Gastroesophageal sphincter (tissue), 3 donors: ENCODE results near the gene LRRTM4.

Source experiments
- EP300 ChIP-seq: sonication (generic); formaldehyde crosslinking; IDR thresholded peaks from one replicate; pipeline ENCODE4 v1.6.1; 2017; ENCODE audit warnings: antibody characterized with exemption, mild to moderate bottlenecking
- TF ChIP-seq, protein P1 (sequence below), 4 experiments: fragments of 200-600 bp in 2 of 4; fragments of 450-650 bp in 2 of 4; sonication (generic) in 1 of 4; IDR thresholded peaks; one replicate each; pipeline ENCODE4 v1.5.1; 2017 to 2019; ENCODE audit warnings: antibody characterized with exemption in 4 of 4, mild to moderate bottlenecking in 2 of 4, moderate library complexity in 2 of 4

DNA sequence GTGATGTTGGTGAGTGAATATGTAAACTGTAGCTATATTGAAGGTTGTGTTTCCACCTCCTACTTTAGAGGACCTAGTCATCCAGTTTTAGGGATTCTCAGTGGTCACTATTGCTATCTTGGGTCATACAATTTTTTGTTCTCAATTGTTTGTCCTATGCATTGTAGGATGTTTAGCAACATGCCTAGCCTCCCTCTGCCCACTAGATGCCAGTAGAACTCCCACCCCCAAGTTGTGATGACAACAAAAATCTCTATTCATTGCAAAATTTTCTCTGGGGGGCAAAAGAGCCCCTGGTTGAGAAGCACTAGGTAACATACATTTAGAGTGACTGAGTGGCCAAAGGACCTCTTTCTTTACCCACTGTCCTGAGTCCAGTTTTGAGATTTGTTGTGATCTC, 87.3 kb downstream of the LRRTM4 start:
- TF ChIP-seq, protein P1, sequence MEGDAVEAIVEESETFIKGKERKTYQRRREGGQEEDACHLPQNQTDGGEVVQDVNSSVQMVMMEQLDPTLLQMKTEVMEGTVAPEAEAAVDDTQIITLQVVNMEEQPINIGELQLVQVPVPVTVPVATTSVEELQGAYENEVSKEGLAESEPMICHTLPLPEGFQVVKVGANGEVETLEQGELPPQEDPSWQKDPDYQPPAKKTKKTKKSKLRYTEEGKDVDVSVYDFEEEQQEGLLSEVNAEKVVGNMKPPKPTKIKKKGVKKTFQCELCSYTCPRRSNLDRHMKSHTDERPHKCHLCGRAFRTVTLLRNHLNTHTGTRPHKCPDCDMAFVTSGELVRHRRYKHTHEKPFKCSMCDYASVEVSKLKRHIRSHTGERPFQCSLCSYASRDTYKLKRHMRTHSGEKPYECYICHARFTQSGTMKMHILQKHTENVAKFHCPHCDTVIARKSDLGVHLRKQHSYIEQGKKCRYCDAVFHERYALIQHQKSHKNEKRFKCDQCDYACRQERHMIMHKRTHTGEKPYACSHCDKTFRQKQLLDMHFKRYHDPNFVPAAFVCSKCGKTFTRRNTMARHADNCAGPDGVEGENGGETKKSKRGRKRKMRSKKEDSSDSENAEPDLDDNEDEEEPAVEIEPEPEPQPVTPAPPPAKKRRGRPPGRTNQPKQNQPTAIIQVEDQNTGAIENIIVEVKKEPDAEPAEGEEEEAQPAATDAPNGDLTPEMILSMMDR (IDR thresholded peaks at IDR 0.05) = peak in 1 of 4 experiments; percentile 10
- TF ChIP-seq EP300 = no peak
